Measurements from ENCODE around the gene CELF4. TPM values are rescaled to one million over a fixed set of nuclear protein-coding genes. Genes with fewer than 3 reads are reported as not detected.

CELF4 gene
- total RNA-seq, 1 experiment from 2014 or later: 0.40 TPM

DNA sequence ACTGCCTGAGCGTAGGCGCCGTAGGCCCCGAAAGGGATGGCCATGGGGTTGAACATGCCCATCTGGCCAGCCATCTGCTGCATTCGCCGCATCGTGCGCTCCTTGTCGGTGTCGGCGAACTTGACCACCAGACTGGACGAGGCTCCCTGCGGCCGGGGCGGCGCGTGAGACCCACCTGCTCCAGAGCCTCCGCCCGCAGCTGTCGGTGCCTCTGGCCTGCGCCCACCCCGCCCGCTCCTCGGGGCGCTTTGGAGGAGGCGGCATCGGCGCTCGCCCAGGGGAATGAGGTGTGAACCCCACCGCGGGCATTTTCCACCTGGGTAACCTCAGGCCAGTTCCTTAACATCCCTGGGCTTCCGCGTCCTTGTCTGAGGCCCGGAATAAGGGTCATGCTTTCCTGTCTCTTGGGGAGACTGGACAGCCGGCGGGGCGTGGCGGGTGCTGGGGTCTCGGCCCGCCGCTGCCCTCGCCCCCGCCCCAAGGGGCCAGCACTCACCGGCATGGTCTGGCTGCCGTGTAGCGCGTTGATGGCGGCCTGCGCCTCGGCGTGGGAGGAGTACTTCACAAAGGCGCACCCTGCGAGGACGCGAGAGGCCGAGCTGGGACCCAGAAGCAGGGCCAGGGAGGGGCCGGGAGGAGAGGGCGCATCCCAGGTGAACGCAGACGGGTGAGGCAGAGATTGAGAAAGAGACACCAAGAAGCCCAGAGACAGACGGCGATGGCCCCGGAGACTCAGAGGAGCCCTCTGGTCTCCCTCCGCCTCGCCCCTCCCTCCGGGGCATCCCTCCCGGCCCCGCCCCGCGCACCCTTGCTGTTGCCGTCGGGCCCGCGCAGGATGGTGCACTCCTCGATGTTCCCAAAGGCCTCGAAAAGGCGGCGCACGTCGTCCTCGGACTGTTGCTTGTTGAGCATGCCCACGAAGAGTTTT, 291.0 kb downstream of the CELF4 start:
- Histone ChIP-seq H3K4me2 (ENCODE audit: low read length) (no peak overlapping the region), H3K27ac (ENCODE audit: low read length) (no peak overlapping the region), H3K4me1 (ENCODE audit: insufficient read depth, low read length) (no peaks in the 10 kb centered on the region), H3K9me2 (replicated peaks; ENCODE audit: low read length) (no peaks in the 10 kb centered on the region), H2AFZ (ENCODE audit: low read length) (no peak overlapping the region), H3K9me3 (ENCODE audit: low read length) (no peaks in the 10 kb centered on the region), H3K27me3 (ENCODE audit: low read length) (no peaks in the 10 kb centered on the region), H3K4me3 (ENCODE audit: low read length) (no peak overlapping the region), H3K36me3 (ENCODE audit: low read depth, low read length) (no peaks in the 10 kb centered on the region), H3K9ac (ENCODE audit: low read length) (no peak overlapping the region), H3K79me2 (ENCODE audit: low read length) (no peaks in the 10 kb centered on the region), H3F3A (ENCODE audit: low read length, unreplicated experiment) (no peaks in the 10 kb centered on the region), H4K20me1 (ENCODE audit: low read length) (no peaks in the 10 kb centered on the region)
- TF ChIP-seq EZH2phosphoT487 (IDR thresholded peaks at IDR 0.05; ENCODE audit: borderline replicate concordance, low read length) (no peak), EZH2 (IDR thresholded peaks at IDR 0.05; ENCODE audit: low read length, unreplicated experiment) (no peak)
- TF ChIP-seq, protein P1, sequence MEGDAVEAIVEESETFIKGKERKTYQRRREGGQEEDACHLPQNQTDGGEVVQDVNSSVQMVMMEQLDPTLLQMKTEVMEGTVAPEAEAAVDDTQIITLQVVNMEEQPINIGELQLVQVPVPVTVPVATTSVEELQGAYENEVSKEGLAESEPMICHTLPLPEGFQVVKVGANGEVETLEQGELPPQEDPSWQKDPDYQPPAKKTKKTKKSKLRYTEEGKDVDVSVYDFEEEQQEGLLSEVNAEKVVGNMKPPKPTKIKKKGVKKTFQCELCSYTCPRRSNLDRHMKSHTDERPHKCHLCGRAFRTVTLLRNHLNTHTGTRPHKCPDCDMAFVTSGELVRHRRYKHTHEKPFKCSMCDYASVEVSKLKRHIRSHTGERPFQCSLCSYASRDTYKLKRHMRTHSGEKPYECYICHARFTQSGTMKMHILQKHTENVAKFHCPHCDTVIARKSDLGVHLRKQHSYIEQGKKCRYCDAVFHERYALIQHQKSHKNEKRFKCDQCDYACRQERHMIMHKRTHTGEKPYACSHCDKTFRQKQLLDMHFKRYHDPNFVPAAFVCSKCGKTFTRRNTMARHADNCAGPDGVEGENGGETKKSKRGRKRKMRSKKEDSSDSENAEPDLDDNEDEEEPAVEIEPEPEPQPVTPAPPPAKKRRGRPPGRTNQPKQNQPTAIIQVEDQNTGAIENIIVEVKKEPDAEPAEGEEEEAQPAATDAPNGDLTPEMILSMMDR (conservative IDR thresholded peaks at IDR 0.05; ENCODE audit: low read depth, low read length): no peak
- ChIA-PET CTCF (no interaction called here), POLR2A (ENCODE audit: unreplicated experiment) (no interaction called here)
- intact Hi-C loops (cut with micrococcal nuclease): no loop called here
- no TSS peak for BruUV-seq (replicated peaks)
- no peak for ATAC-seq
- DNase-seq: no peak

DNA sequence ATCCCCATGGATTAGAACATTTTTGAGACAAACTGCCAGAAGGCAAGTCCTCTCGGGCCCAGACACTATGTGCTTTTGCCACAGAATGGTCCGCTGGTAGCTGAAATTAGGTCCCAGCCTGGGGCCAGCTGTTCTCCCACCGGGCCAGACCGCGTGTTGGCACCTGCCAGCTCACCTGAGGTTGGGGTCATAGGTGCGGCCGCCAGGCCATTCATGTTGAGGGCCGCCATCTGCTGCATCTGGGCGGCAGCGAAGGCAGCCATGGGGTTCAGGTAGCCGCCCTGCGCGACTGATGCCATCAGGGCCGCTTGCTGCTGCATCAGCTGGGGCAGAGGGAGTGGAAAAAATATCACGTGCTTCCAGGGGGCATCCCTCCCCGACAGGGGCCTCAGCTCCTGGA, 292.8 kb downstream of the CELF4 start:
- Histone ChIP-seq H3F3A (ENCODE audit: low read length, unreplicated experiment) (no peaks in the 10 kb centered on the region), H3K9me2 (replicated peaks; ENCODE audit: low read length) (no peaks in the 10 kb centered on the region), H3K4me2 (ENCODE audit: low read length) (no peak overlapping the region), H3K79me2 (ENCODE audit: low read length) (no peaks in the 10 kb centered on the region), H3K36me3 (ENCODE audit: low read depth, low read length) (no peaks in the 10 kb centered on the region), H3K9me3 (ENCODE audit: low read length) (no peaks in the 10 kb centered on the region), H3K4me3 (ENCODE audit: low read length) (no peak overlapping the region), H4K20me1 (ENCODE audit: low read length) (no peaks in the 10 kb centered on the region), H3K4me1 (ENCODE audit: insufficient read depth, low read length) (no peaks in the 10 kb centered on the region), H3K27ac (ENCODE audit: low read length) (no peak overlapping the region), H2AFZ (ENCODE audit: low read length) (no peak overlapping the region), H3K9ac (ENCODE audit: low read length) (no peak overlapping the region), H3K27me3 (ENCODE audit: low read length) (no peaks in the 10 kb centered on the region)
- ChIA-PET CTCF (no interaction called here), POLR2A (ENCODE audit: unreplicated experiment) (no interaction called here)
- DNase-seq (no peak), ATAC-seq (no peak)
- no TSS peak for BruUV-seq (replicated peaks)
- TF ChIP-seq EZH2phosphoT487 (IDR thresholded peaks at IDR 0.05; ENCODE audit: borderline replicate concordance, low read length) (no peak), EZH2 (IDR thresholded peaks at IDR 0.05; ENCODE audit: low read length, unreplicated experiment) (no peak)
- TF ChIP-seq, protein P1 (conservative IDR thresholded peaks at IDR 0.05; ENCODE audit: low read depth, low read length): no peak
- intact Hi-C loops (cut with micrococcal nuclease): no loop called here

DNA sequence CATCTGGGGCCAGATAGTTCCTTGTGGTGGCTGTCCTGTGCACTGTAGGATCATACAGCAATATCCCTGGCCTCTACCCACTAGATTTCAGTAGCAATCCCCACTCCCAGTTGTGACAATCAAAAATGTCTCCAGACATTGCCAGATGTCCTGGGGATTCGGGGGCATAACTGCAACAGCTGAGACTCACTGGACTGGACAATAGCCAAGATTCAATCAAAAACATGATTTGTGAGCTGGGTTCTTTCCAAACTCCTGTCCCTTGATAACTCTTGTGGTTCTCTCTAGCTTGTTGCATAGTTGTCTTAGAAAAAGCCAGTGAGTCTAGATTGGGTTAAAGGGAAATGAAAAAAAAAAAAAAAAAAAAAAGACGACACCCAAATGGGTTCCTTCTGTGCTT, 293.4 kb downstream of the CELF4 start:
- Histone ChIP-seq H3K4me2 (ENCODE audit: low read length) (no peak overlapping the region), H3K27ac (ENCODE audit: low read length) (no peak overlapping the region), H3F3A (ENCODE audit: low read length, unreplicated experiment) (no peaks in the 10 kb centered on the region), H3K27me3 (ENCODE audit: low read length) (no peaks in the 10 kb centered on the region), H3K9ac (ENCODE audit: low read length) (no peak overlapping the region), H3K4me1 (ENCODE audit: insufficient read depth, low read length) (no peaks in the 10 kb centered on the region), H3K36me3 (ENCODE audit: low read depth, low read length) (no peaks in the 10 kb centered on the region), H3K79me2 (ENCODE audit: low read length) (no peaks in the 10 kb centered on the region), H3K9me3 (ENCODE audit: low read length) (no peaks in the 10 kb centered on the region), H3K9me2 (replicated peaks; ENCODE audit: low read length) (no peaks in the 10 kb centered on the region), H4K20me1 (ENCODE audit: low read length) (no peaks in the 10 kb centered on the region), H3K4me3 (ENCODE audit: low read length) (no peak overlapping the region), H2AFZ (ENCODE audit: low read length) (no peak overlapping the region)
- no peak for TF ChIP-seq EZH2phosphoT487 (IDR thresholded peaks at IDR 0.05; ENCODE audit: borderline replicate concordance, low read length)
- TF ChIP-seq, protein P1 (conservative IDR thresholded peaks at IDR 0.05; ENCODE audit: low read depth, low read length): no peak
- TF ChIP-seq EZH2 (IDR thresholded peaks at IDR 0.05; ENCODE audit: low read length, unreplicated experiment): no peak
- no peak for DNase-seq
- no peak for ATAC-seq
- CTCF ChIA-PET: no interaction called here
- no TSS peak for BruUV-seq (replicated peaks)
- intact Hi-C loops (cut with micrococcal nuclease): no loop called here
- POLR2A ChIA-PET (ENCODE audit: unreplicated experiment): no interaction called here

All from PC-3 (cell line).